Measurements from ENCODE around the gene FOLR1.

DNA sequence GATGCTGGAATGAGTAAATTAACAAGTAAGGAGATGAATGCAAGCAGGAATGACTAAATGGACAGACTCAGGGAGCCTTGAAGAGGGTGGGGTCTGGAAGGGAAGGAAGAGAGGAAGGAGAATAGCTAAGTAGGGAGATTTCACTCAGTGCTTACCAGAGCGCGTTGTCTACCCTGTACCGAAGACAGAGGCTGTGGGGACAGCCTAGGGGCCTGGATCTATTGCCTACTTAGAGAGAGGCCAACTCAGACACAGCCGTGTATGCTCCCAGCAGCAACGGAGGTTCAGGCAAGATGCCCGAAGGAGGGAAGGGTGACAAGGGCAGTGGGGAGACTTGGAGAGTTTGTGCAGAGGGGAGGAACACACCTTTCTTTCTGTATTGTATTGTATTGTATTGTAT lies 24.7 kb downstream of the FOLR1 start, which contains the start of gene FOLR2:
- TF ChIP-seq, protein P1, sequence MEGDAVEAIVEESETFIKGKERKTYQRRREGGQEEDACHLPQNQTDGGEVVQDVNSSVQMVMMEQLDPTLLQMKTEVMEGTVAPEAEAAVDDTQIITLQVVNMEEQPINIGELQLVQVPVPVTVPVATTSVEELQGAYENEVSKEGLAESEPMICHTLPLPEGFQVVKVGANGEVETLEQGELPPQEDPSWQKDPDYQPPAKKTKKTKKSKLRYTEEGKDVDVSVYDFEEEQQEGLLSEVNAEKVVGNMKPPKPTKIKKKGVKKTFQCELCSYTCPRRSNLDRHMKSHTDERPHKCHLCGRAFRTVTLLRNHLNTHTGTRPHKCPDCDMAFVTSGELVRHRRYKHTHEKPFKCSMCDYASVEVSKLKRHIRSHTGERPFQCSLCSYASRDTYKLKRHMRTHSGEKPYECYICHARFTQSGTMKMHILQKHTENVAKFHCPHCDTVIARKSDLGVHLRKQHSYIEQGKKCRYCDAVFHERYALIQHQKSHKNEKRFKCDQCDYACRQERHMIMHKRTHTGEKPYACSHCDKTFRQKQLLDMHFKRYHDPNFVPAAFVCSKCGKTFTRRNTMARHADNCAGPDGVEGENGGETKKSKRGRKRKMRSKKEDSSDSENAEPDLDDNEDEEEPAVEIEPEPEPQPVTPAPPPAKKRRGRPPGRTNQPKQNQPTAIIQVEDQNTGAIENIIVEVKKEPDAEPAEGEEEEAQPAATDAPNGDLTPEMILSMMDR (IDR thresholded peaks at IDR 0.05; ENCODE audit: low read depth, low read length, poor library complexity, severe bottlenecking): no peak
- TF ChIP-seq EZH2phosphoT487 (IDR thresholded peaks at IDR 0.05; ENCODE audit: borderline replicate concordance, low read length): no peak

Data from DOHH2 (cell line).